Liver (tissue), 9 donors: ENCODE data around the gene FGF14. TPM values are rescaled to one million over a fixed set of nuclear protein-coding genes. Genes with fewer than 3 reads are reported as not detected.

Source experiments
- DNase-seq: peaks from one replicate; pipeline ENCODE4 v3.0.0-alpha.2; 2017; ENCODE audit warnings: low spot score
- H3K27ac ChIP-seq, 2 donors: one replicate each; pipeline ENCODE4 v1.7.0; 2013; ENCODE audit warnings: inconsistent platforms in 2 of 2, low read length in 2 of 2, control low read depth in 1 of 2, low read depth in 1 of 2, mild to moderate bottlenecking in 1 of 2
- H3K27me3 ChIP-seq, 4 donors: one replicate each; pipeline versions ENCODE4 v1.6.1 to v1.7.0; 2013; ENCODE audit warnings: low read length in 3 of 4, inconsistent platforms in 1 of 4, mild to moderate bottlenecking in 1 of 4, moderate library complexity in 1 of 4; ENCODE audit not compliant: control insufficient read depth in 4 of 4, insufficient read depth in 4 of 4
- H3K36me3 ChIP-seq, 4 donors: one replicate each; pipeline versions ENCODE4 v1.6.1 to v1.7.0; 2013; ENCODE audit warnings: low read length in 3 of 4, mild to moderate bottlenecking in 3 of 4, low read depth in 1 of 4, moderate library complexity in 1 of 4; ENCODE audit not compliant: control insufficient read depth in 4 of 4, insufficient read depth in 3 of 4
- H3K4me1 ChIP-seq, 4 donors: one replicate each; pipeline versions ENCODE4 v1.6.1 to v1.7.0; 2013; ENCODE audit warnings: low read length in 3 of 4, mild to moderate bottlenecking in 3 of 4, moderate library complexity in 1 of 4; ENCODE audit not compliant: control insufficient read depth in 4 of 4, insufficient read depth in 4 of 4
- H3K4me3 ChIP-seq, 3 donors: one replicate each; pipeline versions ENCODE4 v1.6.1 to v1.7.0; 2013; ENCODE audit warnings: low read length in 3 of 3, control low read depth in 1 of 3, low read depth in 1 of 3, mild to moderate bottlenecking in 1 of 3
- H3K9ac ChIP-seq, 2 donors: one replicate each; pipeline ENCODE4 v1.7.0; 2013; ENCODE audit warnings: low read length in 2 of 2, mild to moderate bottlenecking in 2 of 2, moderate library complexity in 2 of 2, control low read depth in 1 of 2, low read depth in 1 of 2
- H3K9me3 ChIP-seq, 4 donors: one replicate each; pipeline versions ENCODE4 v1.6.1 to v1.7.0; 2013; ENCODE audit warnings: low read length in 3 of 4; ENCODE audit not compliant: control insufficient read depth in 4 of 4
- ATF3 ChIP-seq: IDR thresholded peaks from 2 replicates; pipeline ENCODE4 v1.6.1; 2016; ENCODE audit warnings: antibody characterized with exemption
- CTCF ChIP-seq: fragments of 150-350 bp; IDR thresholded peaks from 2 replicates; pipeline ENCODE4 v1.5.1; 2017; ENCODE audit warnings: improper control_type of control experiment, low read depth, low read length; ENCODE audit not compliant: missing input control
- EGR1 ChIP-seq, 2 donors: IDR thresholded peaks; 2 replicates each; pipeline ENCODE4 v1.6.1; 2016 to 2018; ENCODE audit warnings: antibody characterized with exemption in 2 of 2, low read depth in 2 of 2
- FOXA1 ChIP-seq: IDR thresholded peaks from 2 replicates; pipeline ENCODE4 v1.6.1; 2016; ENCODE audit warnings: antibody characterized with exemption
- FOXA2 ChIP-seq: IDR thresholded peaks from 2 replicates; pipeline ENCODE4 v1.6.1; 2016; ENCODE audit warnings: antibody characterized with exemption
- GABPA ChIP-seq, 2 donors: IDR thresholded peaks in 1 of 2; conservative IDR thresholded peaks in 1 of 2; 2 replicates each; pipeline ENCODE4 v1.6.1; 2016; ENCODE audit warnings: antibody characterized with exemption in 2 of 2, mild to moderate bottlenecking in 1 of 2, moderate library complexity in 1 of 2
- HNF4A ChIP-seq, 2 donors: conservative IDR thresholded peaks; 2 replicates each; pipeline ENCODE4 v1.6.1; 2016; ENCODE audit warnings: antibody characterized with exemption in 2 of 2, mild to moderate bottlenecking in 2 of 2
- HNF4G ChIP-seq: IDR thresholded peaks from 2 replicates; pipeline ENCODE4 v1.6.1; 2016; ENCODE audit warnings: antibody characterized with exemption
- JUND ChIP-seq, 2 donors: IDR thresholded peaks; 2 replicates each; pipeline ENCODE4 v1.6.1; 2016; ENCODE audit warnings: antibody characterized with exemption in 2 of 2
- MAX ChIP-seq: IDR thresholded peaks from 2 replicates; pipeline ENCODE4 v1.6.1; 2016; ENCODE audit warnings: antibody characterized with exemption
- NR2F2 ChIP-seq: IDR thresholded peaks from 2 replicates; pipeline ENCODE4 v1.6.1; 2016; ENCODE audit warnings: antibody characterized with exemption
- RAD21 ChIP-seq, 2 donors: IDR thresholded peaks; 2 replicates each; pipeline ENCODE4 v1.6.1; 2016; ENCODE audit warnings: antibody characterized with exemption in 2 of 2, mild to moderate bottlenecking in 2 of 2
- REST ChIP-seq: IDR thresholded peaks from 2 replicates; pipeline ENCODE4 v1.6.1; 2016; ENCODE audit warnings: antibody characterized with exemption, mild to moderate bottlenecking
- SP1 ChIP-seq: IDR thresholded peaks from 2 replicates; pipeline ENCODE4 v1.6.1; 2018; ENCODE audit warnings: antibody characterized with exemption, mild to moderate bottlenecking
- TAF1 ChIP-seq: conservative IDR thresholded peaks from 2 replicates; pipeline ENCODE4 v1.6.1; 2016; ENCODE audit warnings: antibody characterized with exemption, mild to moderate bottlenecking
- YY1 ChIP-seq: IDR thresholded peaks from 2 replicates; pipeline ENCODE4 v1.6.1; 2016; ENCODE audit warnings: antibody characterized with exemption, mild to moderate bottlenecking
- ZBTB33 ChIP-seq: IDR thresholded peaks from 2 replicates; pipeline ENCODE4 v1.6.1; 2016; ENCODE audit warnings: antibody characterized with exemption
- WGBS: extraction: QIAGEN DNeasy Blood & Tissue Kit; methylation state at CpG from one replicate; pipeline ENCODE4 v1.1.7; 2013; 5-methylcytosine and 5-hydroxymethylcytosine counted together
- polyA plus RNA-seq, 2 donors: library from polyadenylated mRNA; stranded (reverse) in 1 of 2; unstranded in 1 of 2; fragments of 200-250 nt in 1 of 2; fragments of >200 nt in 1 of 2; fragmentation: Nextera tagmentation in 1 of 2; extraction: Ambion mirVana in 1 of 2; gene quantifications; one replicate each; pipeline versions ENCODE4 v1.2.1 to v1.2.3, GENCODE V29; 2013 to 2015
- total RNA-seq, 2 donors: library from RNA; depleted of rRNA; stranded (reverse); fragments of >200 nt; gene quantifications; one replicate each; pipeline ENCODE4 v1.2.3, GENCODE V29; 2014
- donor health status: healthy.
- donor health status: healthy.
- donor health status: healthy.
- donor health status: healthy.
- donor health status: healthy.

The FGF14 gene
- total and polyA plus RNA-seq, 4 donors, result 0.05 to 3.3 (median 1.0) TPM

- H3K36me3 ChIP-seq, result no peaks in the 10 kb centered on the region
- no peaks in the 10 kb centered on the region for H3K27me3 ChIP-seq
- no peaks in the 10 kb centered on the region for H3K4me1 ChIP-seq
- WGBS, result 70% methylated on average over 2 of the region's 2 CpGs
- DNase-seq, result no peak
- H3K27ac ChIP-seq, result no peak overlapping the region
- peaks cover 0 to 2% (median 0%) of the 10 kb centered on the region in 4 donors for H3K9me3 ChIP-seq
- H3K4me3 ChIP-seq, result no peak overlapping the region
- TF ChIP-seq YY1 (no peak), MAX (no peak), ATF3 (no peak)
- H3K9ac ChIP-seq, result no peak overlapping the region
Measured at GRCh38 chr13:101773062-101773461, 628.8 kb downstream of the FGF14 start.

- Histone ChIP-seq H3K9ac (no peak overlapping the region), H3K36me3 (no peaks in the 10 kb centered on the region), H3K27me3 (no peaks in the 10 kb centered on the region), H3K4me3 (no peak overlapping the region), H3K9me3 (peaks cover 0 to 2% (median 0%) of the 10 kb centered on the region in 4 donors), H3K4me1 (no peaks in the 10 kb centered on the region), H3K27ac (no peak overlapping the region)
- DNase-seq, result no peak
- TF ChIP-seq RAD21 (IDR thresholded peaks at IDR 0.05) (no peak), HNF4A (conservative IDR thresholded peaks at IDR 0.05) (no peak)
- 87% methylated on average over 4 of the region's 4 CpGs for WGBS
Measured at GRCh38 chr13:101767131-101767530, 634.7 kb downstream of the FGF14 start.

- Histone ChIP-seq H3K4me1 (no peaks in the 10 kb centered on the region), H3K27me3 (no peaks in the 10 kb centered on the region)
Measured at GRCh38 chr13:101763191-101763590, 638.7 kb downstream of the FGF14 start.

More at GRCh38 chr13:101763191-101763590, 638.7 kb downstream of the FGF14 start:
- Histone ChIP-seq H3K27ac (no peak overlapping the region), H3K9me3 (no peaks in the 10 kb centered on the region), H3K36me3 (no peaks in the 10 kb centered on the region), H3K9ac (no peak overlapping the region), H3K4me3 (no peak overlapping the region)
- no peak for DNase-seq
- TF ChIP-seq ATF3, result no peak
- TF ChIP-seq CTCF, result no peak
- no peak for TF ChIP-seq HNF4G
- TF ChIP-seq EGR1 (IDR thresholded peaks at IDR 0.05; ENCODE audit: low read depth in 2 of 2), result no peak
- TF ChIP-seq TAF1, result no peak
- no peak for TF ChIP-seq SP1
- no peak for TF ChIP-seq RAD21 (IDR thresholded peaks at IDR 0.05)
- no peak for TF ChIP-seq REST
- no peak for TF ChIP-seq HNF4A (conservative IDR thresholded peaks at IDR 0.05)
- no peak for TF ChIP-seq MAX
- TF ChIP-seq JUND (IDR thresholded peaks at IDR 0.05), result no peak
- TF ChIP-seq GABPA (IDR thresholded peaks at IDR 0.05 in 1 of 2, conservative IDR thresholded peaks at IDR 0.05 in 1 of 2), result no peak
- no peak for TF ChIP-seq YY1
- no peak for TF ChIP-seq FOXA2
- no peak for TF ChIP-seq NR2F2
- TF ChIP-seq FOXA1, result no peak
- no peak for TF ChIP-seq ZBTB33
- WGBS, result 64% methylated on average over 1 of the region's 1 CpG
